Neural crest cell (in vitro differentiated cells): Measurements from ENCODE around the gene SLC9A4. TPM values are rescaled to one million over a fixed set of nuclear protein-coding genes. Genes with fewer than 3 reads are reported as not detected.

ENCODE experiments used
- DNase-seq: peaks from one replicate; pipeline ENCODE4 v3.0.0; 2021; ENCODE audit warnings: low read depth, mixed read lengths, low spot score
- H3K27ac Mint-ChIP-seq: one replicate; pipeline ENCODE4 v1.8.0; 2021; ENCODE audit warnings: mild to moderate bottlenecking, mixed read lengths; ENCODE audit not compliant: unreplicated experiment
- H3K27me3 Mint-ChIP-seq: 2 replicates; pipeline ENCODE4 v1.8.0; 2021; ENCODE audit warnings: low read depth, mild to moderate bottlenecking, mixed read lengths
- H3K36me3 Mint-ChIP-seq: 2 replicates; pipeline ENCODE4 v1.8.0; 2021; ENCODE audit warnings: low read depth, mild to moderate bottlenecking, mixed read lengths
- H3K4me1 Mint-ChIP-seq: 2 replicates; pipeline ENCODE4 v1.8.0; 2021; ENCODE audit warnings: mixed read lengths
- H3K4me3 Mint-ChIP-seq: one replicate; pipeline ENCODE4 v1.8.0; 2021; ENCODE audit warnings: mild to moderate bottlenecking, mixed read lengths
- H3K9me3 Mint-ChIP-seq: 2 replicates; pipeline ENCODE4 v1.8.0; 2021; ENCODE audit warnings: mixed read lengths
- total RNA-seq: library from RNA; stranded (reverse); gene quantifications from 2 replicates; pipeline ENCODE4 v1.2.1, GENCODE V29; 2021
- TF ChIP-seq, protein P1 (sequence below): fragments of 200-600 bp; sonication (generic); conservative IDR thresholded peaks from 2 replicates; pipeline ENCODE4 v1.5.0; 2021; ENCODE audit warnings: antibody characterized with exemption, mild to moderate bottlenecking

Gene SLC9A4
- total RNA-seq, 1 donor from 2014 or later, result not detected

DNA sequence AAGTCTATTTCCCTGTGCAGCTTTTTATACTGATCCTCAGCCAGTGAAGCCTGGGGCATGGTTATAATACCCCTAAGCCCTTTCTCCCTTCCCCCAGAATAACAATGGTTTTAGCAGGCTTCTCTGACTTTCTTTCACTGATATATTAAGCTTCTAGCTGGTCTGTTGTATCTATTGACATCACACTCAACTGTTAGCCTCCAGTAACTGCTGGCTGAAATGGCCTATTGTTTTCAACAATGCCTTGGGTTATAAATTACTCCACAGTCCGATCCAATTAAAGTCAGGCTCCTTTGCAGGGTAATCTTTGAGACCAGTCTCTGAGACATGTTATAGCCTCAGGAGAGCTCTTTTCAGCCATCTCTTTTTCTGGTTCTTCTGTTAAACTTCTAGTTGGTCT is 2.9 kb upstream of the SLC9A4 start:
- H3K27ac Mint-ChIP-seq, result no peak overlapping the region
- H3K27me3 Mint-ChIP-seq, result peaks cover 7% of the 10 kb centered on the region
- peaks cover 3% of the 10 kb centered on the region for H3K9me3 Mint-ChIP-seq
- DNase-seq, result no peak
- TF ChIP-seq, protein P1, sequence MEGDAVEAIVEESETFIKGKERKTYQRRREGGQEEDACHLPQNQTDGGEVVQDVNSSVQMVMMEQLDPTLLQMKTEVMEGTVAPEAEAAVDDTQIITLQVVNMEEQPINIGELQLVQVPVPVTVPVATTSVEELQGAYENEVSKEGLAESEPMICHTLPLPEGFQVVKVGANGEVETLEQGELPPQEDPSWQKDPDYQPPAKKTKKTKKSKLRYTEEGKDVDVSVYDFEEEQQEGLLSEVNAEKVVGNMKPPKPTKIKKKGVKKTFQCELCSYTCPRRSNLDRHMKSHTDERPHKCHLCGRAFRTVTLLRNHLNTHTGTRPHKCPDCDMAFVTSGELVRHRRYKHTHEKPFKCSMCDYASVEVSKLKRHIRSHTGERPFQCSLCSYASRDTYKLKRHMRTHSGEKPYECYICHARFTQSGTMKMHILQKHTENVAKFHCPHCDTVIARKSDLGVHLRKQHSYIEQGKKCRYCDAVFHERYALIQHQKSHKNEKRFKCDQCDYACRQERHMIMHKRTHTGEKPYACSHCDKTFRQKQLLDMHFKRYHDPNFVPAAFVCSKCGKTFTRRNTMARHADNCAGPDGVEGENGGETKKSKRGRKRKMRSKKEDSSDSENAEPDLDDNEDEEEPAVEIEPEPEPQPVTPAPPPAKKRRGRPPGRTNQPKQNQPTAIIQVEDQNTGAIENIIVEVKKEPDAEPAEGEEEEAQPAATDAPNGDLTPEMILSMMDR, result no peak
- no peak overlapping the region for H3K4me3 Mint-ChIP-seq
- H3K36me3 Mint-ChIP-seq, result no peaks in the 10 kb centered on the region
- no peaks in the 10 kb centered on the region for H3K4me1 Mint-ChIP-seq

DNA sequence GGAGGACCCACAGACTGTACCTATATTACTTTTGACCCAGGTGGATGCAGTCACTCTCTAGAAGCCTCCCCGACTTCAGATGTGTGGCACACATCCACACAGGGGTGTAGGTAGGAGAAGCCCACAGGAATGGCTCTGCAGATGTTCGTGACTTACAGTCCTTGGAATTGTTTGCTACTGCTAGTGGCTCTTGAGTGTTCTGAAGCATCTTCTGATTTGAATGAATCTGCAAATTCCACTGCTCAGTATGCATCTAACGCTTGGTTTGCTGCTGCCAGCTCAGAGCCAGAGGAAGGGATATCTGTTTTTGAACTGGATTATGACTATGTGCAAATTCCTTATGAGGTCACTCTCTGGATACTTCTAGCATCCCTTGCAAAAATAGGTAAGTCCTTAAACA is 605 bp downstream of the SLC9A4 start:
- TF ChIP-seq, protein P1, result no peak
- Mint-ChIP-seq H3K9me3 (peaks cover 5% of the 10 kb centered on the region), H3K27ac (no peak overlapping the region), H3K4me1 (no peaks in the 10 kb centered on the region), H3K36me3 (no peaks in the 10 kb centered on the region), H3K4me3 (no peak overlapping the region), H3K27me3 (peaks cover 10% of the 10 kb centered on the region)
- DNase-seq, result no peak

DNA sequence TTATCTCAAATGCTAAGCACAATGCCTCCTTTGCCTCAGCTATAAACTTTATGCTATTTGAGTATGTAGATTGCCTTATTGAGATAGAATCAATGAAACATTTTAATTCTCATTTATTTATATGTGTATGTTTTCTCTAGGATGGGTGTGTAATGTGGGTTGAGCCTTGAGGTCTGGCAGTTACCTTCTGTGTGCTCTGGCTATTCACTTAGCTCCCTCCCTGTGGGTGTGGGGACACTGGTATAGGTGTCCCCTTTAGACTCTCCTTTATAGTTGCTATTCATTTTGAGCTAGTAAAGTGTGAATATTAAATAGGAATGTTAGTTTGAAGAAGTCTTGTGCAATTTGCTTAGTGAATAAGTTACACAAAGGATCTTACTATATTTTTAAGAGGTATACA is 1.8 kb downstream of the SLC9A4 start:
- H3K4me1 Mint-ChIP-seq, result no peaks in the 10 kb centered on the region
- no peaks in the 10 kb centered on the region for H3K36me3 Mint-ChIP-seq

GRCh38 chr2:102478686-102479470 is 5.9 kb downstream of the SLC9A4 start:
- Mint-ChIP-seq H3K27ac (no peak overlapping the region), H3K9me3 (peaks cover 2% of the 10 kb centered on the region), H3K27me3 (peaks cover 6% of the 10 kb centered on the region), H3K4me1 (no peaks in the 10 kb centered on the region), H3K36me3 (no peaks in the 10 kb centered on the region), H3K4me3 (no peak overlapping the region)
- TF ChIP-seq, protein P1, result no peak
- DNase-seq, result no peak

More for the DNA sequence above, 1.8 kb downstream of the SLC9A4 start:
- DNase-seq, result no peak
- TF ChIP-seq, protein P1, result no peak
- peaks cover 2% of the 10 kb centered on the region for H3K9me3 Mint-ChIP-seq
- peaks cover 10% of the 10 kb centered on the region for H3K27me3 Mint-ChIP-seq
- no peak overlapping the region for H3K27ac Mint-ChIP-seq
- H3K4me3 Mint-ChIP-seq, result no peak overlapping the region

GRCh38 chr2:102480285-102481195 is 7.5 kb downstream of the SLC9A4 start:
- no peak for DNase-seq
- peaks cover 3% of the 10 kb centered on the region for H3K27me3 Mint-ChIP-seq
- no peaks in the 10 kb centered on the region for H3K4me1 Mint-ChIP-seq
- TF ChIP-seq, protein P1, result no peak
- H3K27ac Mint-ChIP-seq, result no peak overlapping the region
- H3K4me3 Mint-ChIP-seq, result no peak overlapping the region
- no peaks in the 10 kb centered on the region for H3K36me3 Mint-ChIP-seq
- H3K9me3 Mint-ChIP-seq, result peaks cover 2% of the 10 kb centered on the region
